ENCODE measurements around the gene NUP85.
A peak's percentile ranks its signal among the peaks of the same experiment; 100 is the strongest.
"Not testable (repeated sequence)": the region's sequence is repeated elsewhere in the genome, so short reads cannot be mapped to it uniquely, and the experiment has no call there.

NUP85 gene

GRCh38 chr17:75241502-75241901 lies 36.0 kb downstream of the NUP85 start:
- no peak for DNase-seq

DNA sequence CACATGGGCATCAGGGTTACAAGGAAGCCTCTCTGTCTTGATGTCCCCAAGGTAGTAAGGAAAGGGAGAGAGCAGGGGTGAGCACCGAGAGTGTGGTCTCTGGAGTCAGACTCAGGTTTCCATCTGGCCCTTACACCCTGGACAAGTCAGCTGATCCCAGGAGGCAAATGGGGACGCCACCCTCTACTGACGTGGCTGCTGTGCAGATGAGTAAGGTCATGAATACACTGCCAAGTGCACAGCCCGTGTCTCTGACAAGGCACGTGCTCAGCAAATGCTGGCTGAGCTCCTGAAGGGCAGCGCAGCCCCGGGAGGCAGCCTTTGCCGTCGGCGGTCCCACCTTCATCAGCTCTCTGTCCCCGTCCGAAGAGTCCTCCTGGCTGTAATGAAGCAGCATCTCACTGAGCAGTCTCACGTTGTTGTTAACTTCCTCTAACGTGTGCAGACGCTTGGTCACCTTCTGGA lies 36.5 kb downstream of the NUP85 start:
- DNase-seq: no peak

GRCh38 chr17:75242461-75243042 lies 37.1 kb downstream of the NUP85 start:
- peak; percentile 36 to 63 (median 56) for DNase-seq

DNA sequence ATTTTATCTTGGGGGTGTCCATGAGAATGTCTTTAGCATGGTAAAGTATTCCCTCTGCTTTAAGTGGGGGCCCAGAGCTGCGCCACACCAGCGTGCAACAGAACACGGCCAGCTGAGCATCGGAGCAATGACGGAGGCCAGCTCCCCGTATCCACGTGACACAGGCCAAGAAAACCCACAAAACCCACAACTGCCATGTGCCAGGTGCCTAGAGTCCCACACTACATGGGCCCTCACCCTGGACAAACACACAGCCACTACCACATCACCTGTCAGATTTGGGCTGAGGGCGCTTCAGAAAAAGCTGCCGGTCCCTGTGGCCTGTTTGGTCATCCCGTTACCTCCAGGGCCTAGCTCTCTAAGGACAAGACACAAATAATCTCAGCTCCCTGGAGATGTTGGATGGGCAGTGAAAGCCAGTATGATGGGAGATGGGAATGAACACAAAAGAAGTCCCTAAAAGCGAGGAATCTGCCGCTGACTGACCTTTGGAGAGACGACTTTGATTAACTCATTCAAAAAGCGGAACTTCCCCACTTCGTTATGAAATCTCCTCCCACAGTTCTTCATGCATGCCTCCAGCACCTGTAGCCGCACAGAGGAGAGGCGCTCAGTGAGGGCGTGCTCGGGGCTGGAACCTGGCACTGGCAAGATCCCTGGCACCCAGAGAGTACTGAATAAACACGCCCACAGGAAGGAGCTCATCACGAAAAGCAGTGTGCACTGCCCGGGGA lies 38.8 kb downstream of the NUP85 start:
- peak; percentile 69 to 85 (median 81) for DNase-seq

DNA sequence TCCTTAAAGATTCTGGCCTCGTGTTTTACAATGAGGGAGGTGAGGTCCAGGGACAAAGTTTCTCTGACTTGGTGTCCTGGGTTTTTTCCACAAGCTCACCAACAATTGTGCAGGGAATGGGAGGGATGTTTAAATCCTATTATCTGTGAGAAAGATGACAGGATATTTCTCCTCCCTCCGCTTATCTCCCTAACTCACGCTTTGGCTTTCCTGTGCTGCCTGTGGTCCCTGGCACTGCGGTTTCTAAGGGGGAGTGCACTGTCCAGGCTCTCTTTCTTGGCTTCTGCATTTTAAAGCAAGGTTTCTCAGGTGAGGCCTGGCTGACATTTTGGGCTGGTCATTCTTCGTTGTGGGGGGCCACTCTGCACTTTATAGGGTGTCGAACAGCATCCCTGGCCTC lies 39.5 kb downstream of the NUP85 start:
- DNase-seq: no peak

DNA sequence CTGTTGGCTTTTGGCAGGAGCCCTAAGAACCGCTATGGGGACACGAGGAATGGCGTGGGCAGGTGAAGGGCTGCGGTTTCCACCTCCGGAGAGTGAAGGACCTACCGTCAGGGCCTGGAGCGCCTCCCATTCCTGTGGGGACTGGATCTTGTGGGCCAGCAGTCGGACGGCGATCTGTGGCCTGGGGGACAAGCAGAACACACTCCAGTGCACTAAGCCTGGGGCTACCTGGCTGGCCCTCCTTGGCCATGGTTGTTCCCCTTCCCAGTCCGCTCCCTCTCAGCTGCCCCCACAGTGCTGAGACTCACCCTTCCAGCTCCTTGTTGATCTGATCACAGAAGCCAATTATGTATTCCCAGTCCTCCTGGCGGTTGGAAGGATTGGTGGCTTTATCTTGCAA lies 40.9 kb downstream of the NUP85 start:
- DNase-seq: peak in 1 of 4 experiments; percentile 0

- DNase-seq: no peak
Measured at GRCh38 chr17:75249564-75249963, 44.1 kb downstream of the NUP85 start.

- DNase-seq: peak; percentile 46 to 81 (median 74)
Measured at GRCh38 chr17:75250009-75250471, 44.6 kb downstream of the NUP85 start.

DNA sequence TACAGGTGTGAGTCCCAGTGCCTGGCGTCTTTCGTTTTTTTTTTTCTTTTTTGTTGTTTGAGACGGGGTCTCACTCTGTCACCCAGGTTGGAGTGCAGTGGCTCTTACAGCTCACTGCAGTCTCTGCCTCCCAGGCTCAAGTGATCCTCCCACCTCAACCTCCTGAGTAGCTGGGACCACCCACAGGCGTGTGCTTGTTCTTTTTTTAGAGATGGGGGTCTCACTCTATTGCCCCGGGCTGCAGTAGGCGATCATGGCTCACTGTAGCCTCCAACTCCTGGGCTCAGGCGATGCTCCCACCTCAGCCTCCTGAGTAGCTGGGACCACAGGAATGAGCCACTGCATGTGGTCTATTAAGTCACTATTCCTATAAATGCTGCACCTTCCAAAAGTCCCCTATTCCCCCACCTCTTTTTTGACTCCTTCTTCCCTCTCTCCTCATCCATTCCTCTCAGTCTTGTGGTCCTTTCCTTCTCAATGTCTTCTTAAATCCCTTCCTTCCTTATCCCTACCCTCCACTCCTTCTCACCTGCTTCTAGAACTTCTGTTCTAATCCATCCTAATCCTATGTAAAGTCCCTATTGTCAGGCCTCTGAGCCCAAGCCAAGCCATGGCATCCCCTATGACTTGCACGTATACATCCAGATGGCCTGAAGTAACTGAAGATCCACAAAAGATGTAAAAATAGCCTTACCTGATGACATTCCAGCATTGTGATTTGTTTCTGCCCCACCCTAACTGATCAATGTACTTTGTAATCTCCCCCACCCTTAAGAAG lies 46.7 kb downstream of the NUP85 start:
- no peak for DNase-seq

DNA sequence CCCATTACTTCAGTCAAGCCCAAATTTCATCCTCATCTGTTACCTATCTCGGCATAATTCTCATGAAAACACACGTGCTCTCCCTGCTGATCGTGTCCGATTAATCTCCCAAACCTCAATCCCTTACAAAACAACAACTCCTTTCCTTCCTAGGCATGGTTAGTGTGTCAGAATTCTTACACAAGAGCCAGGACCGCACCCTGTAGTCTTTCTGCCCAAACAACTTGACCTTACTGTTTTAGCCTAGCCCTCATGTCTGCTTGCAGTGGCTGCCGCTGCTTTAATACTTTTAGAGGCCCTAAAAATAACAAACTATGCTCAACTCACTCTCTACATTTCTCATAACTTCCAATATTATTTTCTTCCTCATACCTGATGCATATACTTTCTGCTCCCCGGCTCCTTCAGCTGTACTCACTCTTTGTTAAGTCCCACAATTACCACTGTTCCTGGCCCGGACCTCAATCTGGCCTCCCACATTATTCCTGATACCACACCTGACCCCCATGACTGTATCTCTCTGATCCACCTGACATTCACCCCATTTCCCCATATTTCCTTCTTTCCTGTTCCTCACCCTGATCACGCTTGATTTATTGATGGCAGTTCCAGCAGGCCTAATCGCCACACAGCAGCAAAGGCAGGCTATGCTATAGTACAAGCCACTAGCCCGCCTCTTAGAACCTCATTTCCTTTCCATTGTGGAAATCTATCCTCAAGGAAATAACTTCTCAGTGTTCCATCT lies 50.6 kb downstream of the NUP85 start:
- DNase-seq: peak in 1 of 4 experiments; percentile 19

DNA sequence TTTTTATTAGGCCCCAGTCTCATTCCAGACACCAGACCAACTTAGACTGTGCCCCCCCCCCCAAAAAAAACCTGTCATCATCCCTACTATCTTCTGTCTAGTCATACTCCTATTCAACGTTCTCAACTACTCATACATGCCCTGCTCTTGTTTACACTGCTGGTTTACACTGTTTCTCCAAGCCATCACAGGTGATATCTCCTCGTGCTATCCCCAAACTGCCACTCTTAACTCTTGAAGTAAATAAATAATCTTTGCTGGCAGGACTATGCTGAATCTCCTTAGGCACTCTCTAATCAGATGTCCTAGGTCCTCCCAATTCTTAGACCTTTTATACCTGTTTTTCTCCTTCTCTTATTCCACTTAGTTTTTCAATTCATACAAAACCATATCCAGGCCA lies 51.7 kb downstream of the NUP85 start:
- not testable (repeated sequence) for DNase-seq

- peak in 1 of 4 experiments; percentile 10 for DNase-seq
Measured at GRCh38 chr17:75260641-75261335, 55.3 kb downstream of the NUP85 start.

- DNase-seq: peak; percentile 96 to 99 (median 98)
Measured at GRCh38 chr17:75261336-75262111, 56.0 kb downstream of the NUP85 start, which contains the start of the genes GGA3 and MRPS7. TSS of gene GGA3 (minus strand) at chr17:75261606. CDS start at chr17:75261587, 19 bp downstream. TSS of gene MRPS7 (plus strand) at chr17:75261879. CDS start at chr17:75261901, 22 bp downstream.

DNA sequence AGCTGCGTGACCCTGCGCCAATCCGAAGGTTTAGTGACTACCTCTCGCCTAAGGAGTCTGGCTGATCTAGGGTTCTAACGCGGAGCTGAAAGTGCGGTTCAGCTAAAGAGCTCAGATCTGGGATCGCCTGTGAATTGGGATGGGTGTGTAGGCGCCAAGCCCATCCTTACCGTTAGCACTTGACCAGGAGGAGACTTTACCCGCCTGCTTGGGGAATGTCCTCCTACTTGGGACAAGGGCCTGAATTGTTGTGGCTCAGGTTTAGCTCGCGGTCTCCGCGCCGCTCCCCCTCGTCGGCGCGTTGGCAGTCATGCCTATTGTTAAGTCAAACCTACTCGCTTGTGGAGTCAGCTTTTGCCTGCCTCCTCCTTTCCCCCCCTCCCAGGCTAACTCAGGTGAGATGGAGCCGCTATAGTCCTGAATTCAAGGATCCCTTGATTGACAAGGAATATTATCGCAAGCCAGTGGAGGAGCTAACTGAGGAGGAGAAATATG lies 56.7 kb downstream of the NUP85 start:
- peak in 1 of 4 experiments; percentile 17 for DNase-seq

DNA sequence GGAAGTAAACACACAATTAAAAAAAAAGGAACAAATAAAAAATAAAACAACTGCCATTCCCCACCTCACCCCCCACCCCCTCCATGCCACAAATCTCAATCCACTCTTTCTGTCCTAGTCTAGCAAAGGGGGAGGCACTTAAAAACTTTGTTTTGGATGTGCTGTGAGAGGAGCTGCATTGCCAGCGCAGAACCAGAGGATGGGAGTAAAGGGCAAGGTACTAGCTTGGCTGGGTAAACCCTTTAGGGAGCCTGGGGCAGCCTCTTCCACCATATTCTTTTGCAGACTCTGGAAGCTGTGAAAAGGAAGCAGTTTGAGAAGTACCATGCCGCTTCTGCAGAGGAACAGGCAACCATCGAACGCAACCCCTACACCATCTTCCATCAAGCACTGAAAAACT lies 57.6 kb downstream of the NUP85 start:
- peak in 2 of 4 experiments; percentile 43 to 53 for DNase-seq

- DNase-seq: peak; percentile 40 to 80 (median 65)
Measured at GRCh38 chr17:75265614-75266315, 60.3 kb downstream of the NUP85 start.

DNA sequence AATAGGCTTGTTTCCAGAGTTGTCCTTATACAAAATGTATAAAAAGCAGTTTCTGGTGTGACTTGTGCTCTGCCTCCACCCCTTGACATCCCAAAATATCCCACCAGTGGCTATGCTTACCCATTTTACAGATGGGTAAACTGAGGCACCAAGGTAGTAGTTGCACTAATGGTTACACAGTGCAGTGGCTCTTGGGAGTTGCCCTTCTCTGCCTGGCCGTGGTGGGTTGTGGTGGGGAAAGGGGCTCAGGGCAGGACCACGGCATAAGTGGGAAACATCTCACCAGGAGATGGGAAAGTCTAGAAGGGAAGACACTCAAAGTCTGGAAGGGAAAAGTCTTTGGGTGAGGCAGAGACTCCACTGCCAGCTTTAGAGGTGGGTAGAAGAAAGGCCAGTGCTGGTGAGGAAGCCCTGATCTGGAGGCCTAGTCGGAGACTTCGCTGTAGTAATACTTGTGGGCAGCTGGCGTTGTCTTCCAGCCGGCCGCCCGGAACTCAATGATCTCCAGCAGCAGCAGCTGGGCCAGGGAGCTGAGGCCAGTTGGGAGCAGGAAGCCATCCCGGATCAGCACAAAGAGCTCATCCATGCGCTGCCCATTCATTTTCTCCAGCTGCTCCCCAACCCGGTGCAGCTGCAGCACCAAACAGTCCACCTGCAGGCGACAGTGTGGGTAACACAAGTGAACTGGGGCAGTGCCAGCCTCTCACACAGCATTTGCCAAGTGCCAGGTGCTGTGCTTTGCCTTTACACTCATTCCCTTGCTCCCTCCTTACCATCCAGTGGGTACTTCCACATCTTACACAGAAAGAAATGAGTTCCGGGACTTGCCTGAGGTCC lies 61.1 kb downstream of the NUP85 start:
- peak in 2 of 4 experiments; percentile 14 to 32 for DNase-seq

GRCh38 chr17:75267153-75267410 lies 61.6 kb downstream of the NUP85 start:
- DNase-seq: peak; percentile 87 to 96 (median 93)

All from suppressor macrophage (primary cell).